HG03457 (cell line): ENCODE results near the gene FAM3A.

Experiments used
- ATAC-seq: cut with Tn5 transposase; IDR thresholded peaks from one replicate; pipeline ENCODE4 v1.9.1; 2021; ENCODE audit warnings: moderate number of reproducible peaks; ENCODE audit not compliant: unreplicated experiment

FAM3A gene

GRCh38 chrX:154483325-154483724 is 32.7 kb downstream of the FAM3A start:
- ATAC-seq, result no peak

- no peak for ATAC-seq
Observed at GRCh38 chrX:154482786-154483185, 33.2 kb downstream of the FAM3A start.

GRCh38 chrX:154481911-154482601 is 34.0 kb downstream of the FAM3A start:
- ATAC-seq, result no peak

GRCh38 chrX:154481195-154481594 is 34.8 kb downstream of the FAM3A start:
- no peak for ATAC-seq

GRCh38 chrX:154478728-154479622 is 37.1 kb downstream of the FAM3A start, which contains the start of gene LAGE3:
TSS of gene LAGE3 (minus strand) at chrX:154479281. CDS start at chrX:154478915, 366 bp downstream.
- peak; percentile 69 for ATAC-seq

- no peak for ATAC-seq
Observed at GRCh38 chrX:154477891-154478477, 38.0 kb downstream of the FAM3A start.

GRCh38 chrX:154476821-154477220 is 39.2 kb downstream of the FAM3A start:
- ATAC-seq, result no peak

GRCh38 chrX:154473683-154474082 is 42.3 kb downstream of the FAM3A start:
- no peak for ATAC-seq

GRCh38 chrX:154472685-154473632 is 43.1 kb downstream of the FAM3A start:
- no peak for ATAC-seq

GRCh38 chrX:154471839-154472684 is 44.0 kb downstream of the FAM3A start:
- ATAC-seq, result no peak

GRCh38 chrX:154470914-154471568 is 45.0 kb downstream of the FAM3A start:
- no peak for ATAC-seq

- no peak for ATAC-seq
Observed at GRCh38 chrX:154470434-154470833, 45.6 kb downstream of the FAM3A start.

GRCh38 chrX:154469880-154470279 is 46.2 kb downstream of the FAM3A start:
- no peak for ATAC-seq

GRCh38 chrX:154469114-154469513 is 46.9 kb downstream of the FAM3A start:
- no peak for ATAC-seq

- no peak for ATAC-seq
Observed at GRCh38 chrX:154468217-154468616, 47.8 kb downstream of the FAM3A start.

GRCh38 chrX:154467556-154467955 is 48.5 kb downstream of the FAM3A start:
- no peak for ATAC-seq

GRCh38 chrX:154466907-154467306 is 49.1 kb downstream of the FAM3A start:
- ATAC-seq, result no peak

GRCh38 chrX:154466036-154466435 is 50.0 kb downstream of the FAM3A start:
- no peak for ATAC-seq

GRCh38 chrX:154465601-154466000 is 50.4 kb downstream of the FAM3A start:
- ATAC-seq, result no peak
